Amygdala (tissue), 56 donors: Measurements from ENCODE around the gene ZNF267.
A peak's percentile ranks its signal among the peaks of the same experiment; 100 is the strongest.
"Not testable (repeated sequence)": the region's sequence is repeated elsewhere in the genome, so short reads cannot be mapped to it uniquely, and the experiment has no call there.

Experiments used
- DNase-seq, 56 donors: peaks; one replicate each; lab custom pipeline; 2025; lab: John Stamatoyannopoulos, UW

ZNF267 gene

DNA sequence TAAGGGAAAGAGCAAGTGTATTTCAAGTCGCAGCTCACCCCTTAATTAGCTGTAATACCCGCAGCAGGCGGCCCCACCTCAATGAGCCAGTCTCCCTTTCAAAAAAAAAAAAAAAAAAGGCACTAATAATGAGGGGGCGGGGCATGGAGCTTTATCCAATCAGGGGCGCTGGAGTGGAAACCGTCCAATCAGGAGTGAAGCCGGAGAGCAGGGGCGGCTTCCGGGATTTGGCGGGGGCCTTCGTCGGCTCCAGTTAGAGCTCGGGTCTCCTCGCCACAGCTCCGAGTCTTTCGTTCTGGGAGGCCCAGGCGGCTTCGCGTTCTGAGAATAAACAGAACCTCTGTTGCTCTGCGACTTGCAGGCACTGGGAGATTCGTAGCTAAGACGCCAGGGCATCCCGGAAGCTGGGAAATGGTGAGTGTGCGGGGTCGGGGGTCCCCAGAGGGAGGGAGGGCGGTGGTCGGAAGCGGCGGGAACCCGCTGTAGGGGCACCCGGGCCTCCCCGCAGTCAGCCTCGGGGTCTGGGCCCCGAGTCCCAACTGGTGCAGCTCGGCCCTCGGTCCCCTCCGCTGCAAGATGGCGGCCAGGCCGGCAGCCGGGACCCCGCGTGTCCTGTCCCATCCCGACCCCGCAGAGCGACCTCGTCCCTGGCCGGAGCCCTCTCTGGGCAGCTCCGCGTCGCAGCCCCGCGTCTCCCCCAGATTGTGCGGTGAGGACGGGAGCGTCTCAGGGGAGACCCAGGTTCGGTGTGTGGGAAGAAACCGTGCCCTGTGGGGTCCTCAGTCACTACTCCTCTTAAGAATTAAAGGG, at the start of gene ZNF267:
ZNF267 (plus strand) TSS at position 252 of the 810 bp plus-strand sequence; CDS start at position 412, 160 bp downstream.
- peak; percentile 23 to 93 (median 80) for DNase-seq

DNA sequence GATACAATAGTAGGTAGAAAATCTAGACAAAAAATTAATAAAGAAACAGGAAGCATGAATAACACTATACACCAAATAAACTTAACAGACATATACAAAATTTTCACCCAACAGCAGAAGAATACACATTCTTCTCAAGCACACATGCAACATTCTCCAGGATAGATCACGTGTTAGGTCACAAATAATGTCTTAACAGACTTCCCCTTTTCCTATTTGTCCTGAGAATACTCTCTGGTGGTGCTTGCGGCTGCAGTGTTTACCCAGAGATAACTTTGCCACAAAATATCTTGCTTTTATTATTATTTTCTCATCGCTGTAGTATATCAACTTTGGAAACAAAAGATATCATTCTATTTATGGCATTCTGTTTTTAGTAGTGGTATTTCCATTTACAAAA, 40.6 kb upstream of the ZNF267 start:
- no peak for DNase-seq

DNA sequence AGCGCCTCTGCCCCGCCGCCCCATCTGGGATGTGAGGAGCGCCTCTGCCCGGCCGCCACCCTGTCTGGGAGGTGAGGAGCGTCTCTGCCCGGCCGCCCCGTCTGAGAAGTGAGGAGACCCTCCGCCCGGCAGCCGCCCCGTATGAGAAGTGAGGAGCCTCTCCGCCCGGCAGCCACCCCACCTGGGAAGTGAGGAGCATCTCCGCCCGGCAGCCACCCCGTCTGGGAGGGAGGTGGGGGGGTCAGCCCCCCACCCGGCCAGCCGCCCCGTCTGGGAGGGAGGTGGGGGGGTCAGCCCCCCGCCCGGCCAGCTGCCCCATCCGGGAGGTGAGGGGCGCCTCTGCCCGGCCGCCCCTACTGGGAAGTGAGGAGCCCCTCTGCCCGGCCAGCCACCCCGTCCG, 37.2 kb upstream of the ZNF267 start:
- not testable (repeated sequence) for DNase-seq

DNA sequence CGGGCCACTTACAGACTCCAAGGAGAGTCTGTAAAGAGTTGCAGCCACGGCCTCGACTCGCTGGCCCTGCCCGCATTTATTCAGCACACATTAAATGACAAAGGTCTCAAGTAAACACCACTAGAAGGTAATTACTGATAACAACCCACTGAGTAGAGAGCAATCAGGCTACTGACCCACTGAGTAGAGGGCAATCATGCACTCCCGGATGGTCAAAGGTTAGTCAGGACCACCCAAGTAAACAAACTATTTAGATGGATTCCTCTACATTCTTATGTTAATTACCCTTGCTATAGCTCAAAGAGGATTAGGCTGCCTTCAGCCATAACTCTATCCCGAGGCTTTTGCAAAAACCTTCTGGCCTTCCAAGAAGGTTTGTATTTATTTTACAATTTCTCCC, 30.7 kb upstream of the ZNF267 start:
- no peak for DNase-seq

DNA sequence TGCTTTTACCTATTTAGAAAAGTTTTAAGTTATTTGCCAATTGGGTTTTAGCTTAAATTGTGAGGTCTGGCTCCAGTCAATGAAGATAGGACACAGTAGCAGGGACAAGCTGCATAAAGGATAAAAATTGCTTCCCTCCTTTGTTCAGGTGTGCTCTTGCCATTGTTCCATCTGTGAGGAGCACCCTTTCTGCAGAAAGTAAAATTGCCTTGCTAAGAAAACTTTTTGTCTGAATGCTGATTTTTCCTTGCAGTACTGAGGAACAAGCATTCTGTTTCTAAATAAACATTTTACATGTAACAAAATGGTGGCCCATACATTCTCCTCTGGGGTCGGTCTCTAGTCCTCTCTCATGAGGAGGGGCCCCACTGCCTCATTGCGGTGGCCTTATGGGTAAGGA, 25.0 kb upstream of the ZNF267 start:
- not testable (repeated sequence) for DNase-seq

DNA sequence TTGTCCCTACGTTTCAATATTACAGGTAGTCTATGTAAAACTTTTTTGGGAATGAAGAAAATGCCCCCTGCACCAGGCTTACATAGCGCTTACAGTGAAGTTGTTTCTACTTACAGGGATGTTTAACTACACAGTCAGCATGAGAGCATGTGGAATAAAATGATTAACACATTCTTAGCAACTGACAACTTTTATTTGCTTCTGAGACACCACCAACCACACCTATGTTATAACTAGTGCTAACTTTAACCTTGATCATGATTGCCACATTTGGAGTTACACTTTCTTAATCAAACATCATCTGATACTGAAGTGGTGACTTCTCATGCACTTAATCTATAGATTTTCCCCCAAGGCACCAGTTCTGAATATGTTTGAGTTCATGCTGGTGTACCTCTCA, 20.3 kb upstream of the ZNF267 start:
- DNase-seq = no peak

DNA sequence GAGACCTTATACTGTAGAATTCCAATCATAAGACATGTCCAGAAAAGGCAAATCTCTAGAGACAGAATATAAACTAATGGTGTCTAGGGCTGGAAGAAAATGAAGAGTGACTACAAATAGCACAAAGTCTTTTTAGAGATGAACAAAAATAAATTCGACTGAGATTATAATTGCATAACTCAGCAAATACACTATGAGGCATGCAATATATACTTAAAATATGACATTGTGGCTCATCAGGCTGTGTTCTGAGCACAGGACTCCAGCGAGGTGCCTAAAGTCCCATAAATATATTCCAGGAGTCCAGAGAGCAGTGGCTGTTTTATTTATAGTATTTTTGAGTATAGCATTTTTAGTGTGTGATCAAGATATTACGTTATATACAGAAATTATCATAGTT, 13.1 kb upstream of the ZNF267 start:
- no peak for DNase-seq

DNA sequence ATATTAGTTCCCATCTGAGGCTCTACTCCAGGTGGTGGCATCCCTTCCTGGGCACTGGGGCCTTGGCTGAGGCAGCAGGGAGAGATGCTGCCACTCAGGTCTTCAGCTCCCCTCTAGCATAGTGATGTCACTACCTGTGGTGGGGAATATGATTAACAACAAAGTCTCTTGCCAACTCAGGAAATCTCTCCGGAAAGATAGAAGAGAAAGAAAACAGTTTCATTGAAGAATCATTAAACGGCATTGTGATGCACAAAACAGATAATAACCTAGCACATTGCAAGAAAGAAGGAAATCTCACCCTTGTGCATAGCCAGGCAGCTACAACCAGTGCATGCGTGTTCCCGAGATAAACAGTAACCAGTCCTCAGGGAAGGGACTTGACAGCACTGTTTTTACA, 12.2 kb upstream of the ZNF267 start:
- DNase-seq = no peak

DNA sequence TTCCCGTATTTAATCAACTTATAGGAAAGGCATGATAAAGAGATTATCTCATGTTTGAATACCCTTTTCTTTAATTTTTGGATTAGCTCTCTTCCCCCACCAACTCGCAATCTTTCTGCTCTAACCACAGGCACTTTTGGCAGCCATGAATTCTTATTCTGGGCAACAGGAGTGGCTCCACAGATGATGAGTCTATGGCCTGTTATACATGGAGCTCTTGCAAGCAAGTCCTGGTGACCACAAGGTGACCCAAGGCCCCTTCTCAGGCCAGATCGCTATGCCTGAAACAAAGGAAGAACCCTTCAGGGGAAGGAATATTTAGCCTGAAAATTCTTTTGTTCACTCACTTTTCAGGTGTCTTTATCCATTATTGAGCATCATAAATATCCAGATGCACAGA, 10.8 kb upstream of the ZNF267 start:
- no peak for DNase-seq

DNA sequence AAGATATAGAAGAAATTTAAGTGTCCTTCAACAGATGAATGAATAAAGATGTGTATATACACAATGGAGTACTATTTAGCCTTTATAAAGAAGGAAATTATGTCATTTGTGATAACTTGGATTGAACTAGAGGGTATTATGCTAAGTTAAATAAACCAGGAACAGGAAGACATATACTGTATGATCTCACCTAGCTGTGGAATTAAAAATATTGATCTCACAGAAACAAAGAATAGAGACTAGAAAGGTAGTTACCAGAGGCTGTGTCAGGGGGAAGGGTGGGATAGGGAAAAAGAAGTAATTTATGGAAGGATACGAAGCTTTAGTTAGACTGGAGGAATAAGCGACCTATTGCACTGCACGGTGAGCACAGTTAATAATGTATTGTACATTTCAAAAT, 5.4 kb upstream of the ZNF267 start:
- DNase-seq = no peak

DNA sequence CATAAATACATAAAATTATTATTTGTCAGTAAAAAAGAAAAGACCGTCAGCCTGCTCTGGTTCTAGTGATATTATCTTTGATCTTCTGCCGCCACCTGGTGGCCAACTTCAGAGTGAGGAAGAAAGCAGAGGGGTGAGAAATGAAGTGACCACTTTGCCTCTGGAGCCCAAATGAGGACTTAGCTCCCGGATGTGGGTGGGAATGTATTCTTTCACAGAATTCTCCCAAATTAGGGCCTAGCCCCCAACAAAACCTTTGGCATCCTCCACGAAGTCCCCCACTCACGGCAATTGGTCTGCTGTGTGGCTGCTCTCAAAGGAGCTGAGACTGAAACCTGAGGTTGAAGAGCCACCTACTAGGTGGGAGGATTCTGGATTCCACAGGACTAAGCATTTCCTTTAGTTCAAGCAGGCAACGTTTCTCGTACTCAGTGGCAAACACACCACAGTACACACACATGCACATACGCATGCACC, 4.9 kb upstream of the ZNF267 start:
- peak in 47 of 56 donors; percentile 1 to 91 (median 50) for DNase-seq

DNA sequence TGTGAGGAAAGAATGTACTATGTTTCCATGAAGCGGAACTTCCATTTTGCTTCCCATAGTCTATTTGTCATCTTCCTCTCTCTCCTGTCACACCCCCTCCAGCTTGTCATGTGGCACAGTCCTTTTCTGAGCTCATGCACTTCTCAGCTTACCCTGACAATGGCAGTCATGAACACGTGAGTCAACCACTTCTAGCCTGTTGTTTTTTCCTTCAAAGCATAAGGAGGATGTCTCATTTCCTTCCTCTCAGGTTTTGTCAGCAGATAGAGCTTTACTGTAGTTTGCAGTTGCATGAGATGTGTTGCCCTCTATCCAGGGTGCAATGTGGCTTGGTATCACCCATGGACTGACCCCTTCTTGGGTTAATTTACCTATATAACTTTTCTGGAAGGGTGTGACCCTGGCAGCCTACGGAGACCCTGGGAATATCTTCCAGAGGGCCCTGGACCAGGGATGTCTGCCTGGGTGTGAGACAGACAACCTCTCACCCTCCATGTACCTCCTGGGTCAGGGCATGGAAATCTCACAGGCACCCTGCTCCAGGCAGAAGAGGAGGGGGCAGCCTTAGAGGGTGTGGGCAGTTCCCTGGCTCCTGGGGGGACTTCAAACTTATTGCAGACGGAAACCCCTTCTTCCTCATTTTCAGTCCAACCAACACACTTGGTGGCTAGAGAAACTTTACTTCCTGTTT, 4.0 kb upstream of the ZNF267 start:
- peak in 14 of 56 donors; percentile 2 to 50 (median 24) for DNase-seq

DNA sequence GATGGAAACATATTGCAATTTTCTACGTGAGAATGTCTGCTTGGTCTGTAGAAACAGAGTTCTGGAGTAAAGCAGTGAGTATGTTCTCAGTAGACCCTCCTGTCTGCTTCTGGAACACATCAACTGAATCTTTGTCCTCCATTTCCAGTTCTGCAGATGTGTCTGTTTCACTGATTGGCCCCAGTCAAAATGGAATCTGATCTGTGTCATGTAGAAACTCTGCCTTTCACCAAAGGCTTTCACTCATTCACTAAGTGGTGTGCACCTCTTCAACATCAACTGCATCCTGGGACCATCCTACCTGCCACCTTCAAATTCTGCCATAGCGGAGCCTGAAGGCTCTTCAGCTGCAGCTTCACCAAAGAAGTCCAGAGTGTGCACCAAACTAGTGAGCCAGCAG, 2.8 kb upstream of the ZNF267 start:
- no peak for DNase-seq

DNA sequence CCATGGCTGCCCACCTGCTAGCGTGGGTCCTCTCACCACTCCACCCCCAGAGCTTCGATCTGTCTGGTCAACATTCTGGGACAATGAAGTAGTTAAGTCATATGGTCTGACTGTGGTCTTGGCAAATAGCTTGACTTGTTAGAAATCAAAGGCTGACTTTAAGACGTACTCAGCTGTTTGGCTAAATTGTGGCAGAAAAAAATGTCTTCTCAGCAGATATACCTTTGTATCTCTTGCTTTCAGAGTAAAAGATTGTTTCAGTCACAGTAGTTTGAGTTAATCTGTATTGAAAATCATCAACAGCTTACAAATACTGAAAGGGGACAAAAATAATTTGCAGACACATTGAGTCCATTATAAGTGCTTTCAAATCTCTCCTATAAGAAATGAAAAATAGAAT, 2.1 kb upstream of the ZNF267 start:
- DNase-seq = no peak

DNA sequence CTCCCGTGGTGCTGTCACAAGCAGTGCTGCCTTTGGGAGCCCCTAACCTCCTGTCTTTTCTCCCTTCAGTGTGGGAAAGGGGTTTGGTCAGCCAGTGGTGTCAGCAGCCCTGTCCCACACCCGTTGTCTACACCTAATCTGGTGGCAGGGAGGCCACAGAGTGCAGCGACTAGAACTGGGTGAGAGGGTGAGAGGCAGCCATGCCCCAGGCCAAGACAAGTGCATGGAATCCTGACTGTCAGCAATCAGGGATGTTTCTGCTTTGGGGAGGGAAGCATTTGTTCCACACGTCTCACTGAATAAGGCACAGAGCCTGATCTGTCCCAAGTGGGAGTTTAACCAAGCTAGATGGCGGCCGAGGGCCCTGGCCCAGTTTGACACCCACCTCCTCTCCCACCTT, 1.4 kb upstream of the ZNF267 start:
- DNase-seq = no peak

DNA sequence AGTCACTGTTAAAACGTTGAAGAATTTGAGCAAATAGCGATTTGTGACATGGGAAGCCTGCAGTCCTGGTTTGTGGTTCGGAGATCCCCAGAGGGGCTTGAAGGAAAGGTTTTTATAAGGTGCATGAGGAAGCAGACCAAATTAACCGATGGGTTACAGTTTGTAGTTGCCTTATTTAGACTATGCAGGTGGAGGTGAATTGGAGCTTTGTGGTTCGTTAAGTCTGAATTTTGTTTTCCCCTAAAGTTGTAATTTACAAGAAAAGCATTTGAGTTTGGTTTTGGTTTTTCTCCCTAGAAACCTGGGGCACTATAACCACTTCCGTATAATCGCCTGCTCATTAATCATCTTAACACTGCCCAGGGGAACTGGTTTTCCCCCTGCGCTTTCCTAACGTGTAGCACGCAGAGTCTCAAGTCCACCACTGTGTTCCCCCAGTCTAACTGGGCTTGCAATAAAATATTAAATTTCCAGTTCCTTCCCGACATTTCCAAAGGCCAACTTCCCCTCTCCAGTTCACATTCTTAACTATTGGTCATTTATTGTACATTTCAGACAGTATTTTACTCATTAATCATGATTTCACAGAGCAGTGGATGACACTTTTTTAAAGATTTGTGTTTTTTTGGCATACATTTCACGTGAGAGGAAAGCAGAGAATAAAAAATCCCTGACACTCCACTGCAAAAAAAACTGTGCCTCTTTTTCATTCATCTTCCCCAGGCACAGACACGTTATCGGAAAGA, 932 bp downstream of the ZNF267 start:
- DNase-seq = no peak

DNA sequence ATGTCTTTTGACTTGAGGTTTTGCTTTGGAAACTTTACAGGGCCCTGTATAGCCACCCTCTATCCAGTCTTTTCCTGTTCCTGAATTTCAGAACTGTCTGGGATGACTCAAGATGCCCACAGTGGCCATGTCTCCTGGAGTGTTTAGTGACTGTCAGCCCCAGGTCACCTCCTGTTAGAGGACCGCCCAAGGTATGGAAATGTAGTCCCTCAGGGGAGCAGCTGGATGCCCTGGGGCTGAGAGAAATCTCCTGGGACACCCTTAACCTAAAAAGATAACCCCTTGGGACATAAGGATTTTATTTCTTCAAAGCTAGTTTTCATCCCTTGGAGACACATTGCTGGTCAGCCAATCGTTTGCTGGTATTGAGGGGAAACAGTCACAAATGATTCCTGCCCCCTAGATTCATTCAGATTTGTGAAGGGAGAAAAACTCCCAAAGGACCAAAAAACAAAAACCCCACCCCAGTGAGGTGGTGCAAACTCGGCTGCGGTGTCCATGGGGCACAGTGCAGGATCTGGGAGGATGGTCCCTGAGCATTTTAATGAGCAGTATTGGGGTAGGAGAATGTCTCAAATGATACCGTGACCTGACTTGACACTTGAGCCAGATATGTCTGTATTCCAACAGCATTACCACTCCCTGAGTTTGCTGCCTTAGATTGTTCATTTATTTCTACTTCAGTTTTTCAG, 1.7 kb downstream of the ZNF267 start:
- no peak for DNase-seq

DNA sequence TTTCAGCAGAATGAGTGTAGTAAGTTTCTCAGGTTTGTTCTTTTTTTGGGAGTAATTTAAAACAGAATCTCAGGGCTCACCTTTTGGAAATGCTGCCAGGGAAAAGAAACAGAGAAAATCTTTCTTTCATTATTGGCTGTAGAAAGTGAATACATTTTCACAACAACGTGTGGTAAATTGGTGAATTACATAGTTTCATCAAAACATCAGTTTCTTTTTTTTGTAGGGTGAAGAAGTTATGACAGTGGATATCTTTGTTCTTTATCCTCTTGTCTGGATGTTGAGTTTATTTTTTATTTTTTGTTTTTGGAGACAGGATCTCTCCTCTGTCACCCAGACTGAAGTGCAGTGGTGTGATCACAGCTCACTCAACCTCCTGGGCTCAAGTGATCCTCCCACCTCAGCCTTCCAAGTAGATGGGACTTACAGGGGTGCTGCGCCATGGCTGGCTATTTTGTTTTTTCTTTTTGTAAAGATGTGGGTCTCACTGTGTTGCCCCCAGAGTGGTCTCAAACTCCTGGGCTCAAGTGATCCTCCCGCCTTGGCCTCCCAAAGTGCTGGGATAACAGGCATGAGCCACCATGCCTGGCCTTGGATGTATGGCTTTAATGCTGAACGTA, 2.4 kb downstream of the ZNF267 start:
- DNase-seq = no peak

DNA sequence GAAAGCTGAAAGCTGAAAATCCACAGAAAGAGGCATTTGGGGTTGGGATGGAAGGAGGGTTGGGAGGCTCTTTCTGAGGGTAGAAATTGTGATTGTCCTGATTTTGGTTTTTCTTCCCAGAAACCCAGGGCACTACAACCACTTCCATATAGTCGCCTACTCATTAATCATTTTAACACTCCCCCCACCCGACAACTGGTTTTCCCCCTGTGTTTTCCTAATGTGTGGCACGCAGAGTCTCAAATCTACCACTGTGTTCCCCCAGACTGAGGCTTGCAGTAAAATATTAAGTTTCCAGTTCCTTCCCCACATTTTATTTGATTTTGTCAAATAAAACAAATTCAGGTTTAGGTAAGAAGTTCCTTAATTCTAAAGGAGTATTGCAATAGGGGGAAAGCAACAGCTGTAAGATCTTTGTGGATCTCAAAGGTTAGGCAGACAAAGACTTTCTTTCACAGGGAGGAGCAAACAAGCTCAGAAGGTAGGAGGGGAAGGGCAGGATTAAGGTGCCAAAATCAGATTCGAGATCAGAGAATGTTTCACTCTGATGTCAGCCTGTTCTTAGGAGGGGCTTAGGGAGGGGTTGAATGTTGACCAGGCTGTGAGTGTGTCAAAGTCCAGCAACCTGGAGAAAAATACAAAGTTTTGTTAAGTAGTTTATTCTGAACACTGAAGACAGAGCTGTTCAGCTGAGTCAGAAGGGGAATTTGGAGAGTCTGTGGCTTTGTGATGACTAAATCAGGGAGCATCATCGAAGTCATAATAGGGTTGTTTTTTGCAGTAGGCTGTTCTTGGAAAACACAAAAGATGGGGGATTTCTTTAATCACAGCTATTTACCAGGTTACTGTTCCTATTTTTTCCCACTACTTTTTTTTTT, 3.6 kb downstream of the ZNF267 start:
- no peak for DNase-seq
